GM19238 (cell line): Measurements from ENCODE around the gene SMPD1.
A peak's percentile ranks its signal among the peaks of the same experiment; 100 is the strongest.

Source experiments
- DNase-seq: peaks from one replicate; pipeline ENCODE4 v3.0.0; 2011; ENCODE audit warnings: low spot score; ENCODE audit not compliant: insufficient read length

Gene SMPD1

DNA sequence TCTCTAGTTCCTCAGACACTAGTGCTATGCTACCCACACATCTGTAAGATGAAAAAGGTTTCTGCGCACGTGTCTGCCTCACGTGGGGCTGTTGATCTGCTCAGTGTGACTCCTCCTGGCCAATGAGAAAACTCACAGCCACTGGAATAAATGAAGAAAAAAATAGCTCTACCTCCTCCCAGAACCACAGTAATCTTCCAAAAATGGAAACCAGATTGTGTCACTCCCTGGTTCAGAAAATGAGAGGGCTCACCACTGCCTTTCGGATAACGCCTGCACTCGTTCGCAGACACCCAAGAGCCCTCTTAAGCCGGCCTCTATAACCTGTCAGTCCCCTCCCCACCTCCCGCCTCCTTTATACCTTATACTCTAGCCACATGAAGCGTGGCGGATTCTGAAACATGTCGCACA is 23.5 kb downstream of the SMPD1 start:
- no peak for DNase-seq

DNA sequence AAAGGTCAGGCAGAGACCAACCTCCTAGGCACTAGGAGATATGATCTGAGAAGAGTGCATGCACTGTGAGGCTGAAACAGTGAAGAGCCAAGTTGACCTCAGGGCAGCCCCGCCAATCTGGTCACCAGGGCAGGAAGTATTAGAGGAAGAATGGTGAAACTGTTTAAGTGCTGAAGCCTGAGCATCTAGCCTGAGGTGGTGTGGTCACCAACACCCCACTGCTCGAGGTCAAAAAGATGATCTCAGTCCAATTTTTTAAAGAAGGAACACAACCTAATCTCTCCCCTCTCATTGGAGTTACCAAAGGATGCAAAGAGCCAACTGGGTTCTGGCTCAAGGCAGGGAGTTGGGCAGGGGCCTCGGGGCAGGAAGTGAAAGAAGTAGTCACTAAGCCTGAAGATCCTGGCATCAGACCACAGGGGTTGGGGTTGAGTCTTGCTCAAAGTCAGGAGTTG is 24.6 kb downstream of the SMPD1 start:
- no peak for DNase-seq

DNA sequence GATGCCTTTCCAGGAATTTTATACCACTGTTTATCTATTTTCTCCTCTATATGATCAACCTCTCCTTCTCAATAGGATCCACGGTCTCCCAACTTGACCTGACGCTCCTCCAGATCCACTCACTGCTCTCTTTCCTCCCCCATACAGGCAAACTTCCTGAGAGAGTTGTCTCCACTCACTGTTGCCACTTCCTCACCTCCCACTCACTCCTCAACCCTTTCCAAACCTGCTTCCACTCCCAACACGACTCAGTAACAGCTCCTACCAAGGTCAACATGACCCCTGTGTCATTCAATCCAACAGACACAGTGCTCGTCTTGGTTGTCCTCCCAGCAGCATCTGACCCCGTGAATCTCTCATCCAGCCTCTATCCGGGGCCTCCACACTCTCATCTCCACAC is 25.5 kb downstream of the SMPD1 start:
- DNase-seq: no peak

DNA sequence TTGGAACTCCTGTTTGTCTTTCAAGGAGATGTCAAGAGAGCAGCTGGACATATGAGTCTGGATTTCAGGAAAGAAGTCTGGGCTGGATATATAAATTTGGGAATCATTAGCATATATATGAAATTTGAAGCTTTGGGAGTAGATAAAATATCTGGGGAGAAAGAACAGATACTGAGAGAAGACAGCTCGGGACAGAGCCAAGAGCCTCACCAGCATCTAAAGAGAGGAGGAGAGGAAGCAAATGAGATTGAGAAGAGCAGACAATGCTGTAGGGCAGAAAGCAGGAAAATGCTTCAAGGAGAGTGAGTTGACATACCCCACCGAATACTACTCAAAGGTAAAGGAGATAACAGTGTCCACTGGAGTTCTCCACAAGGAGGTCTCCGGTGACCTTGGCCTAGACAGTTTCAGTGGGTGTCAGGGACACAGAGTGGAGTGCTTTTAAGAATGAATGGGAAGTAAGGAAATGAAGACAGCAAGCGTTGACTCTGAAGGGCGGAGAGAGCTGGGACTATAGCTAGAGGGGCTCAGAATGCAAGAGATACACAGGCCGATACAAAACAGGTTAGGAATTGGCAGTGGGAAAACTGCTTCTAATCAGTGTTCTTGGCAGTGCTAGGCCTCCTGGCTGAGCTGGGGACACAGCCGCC is 27.8 kb downstream of the SMPD1 start:
- no peak for DNase-seq

DNA sequence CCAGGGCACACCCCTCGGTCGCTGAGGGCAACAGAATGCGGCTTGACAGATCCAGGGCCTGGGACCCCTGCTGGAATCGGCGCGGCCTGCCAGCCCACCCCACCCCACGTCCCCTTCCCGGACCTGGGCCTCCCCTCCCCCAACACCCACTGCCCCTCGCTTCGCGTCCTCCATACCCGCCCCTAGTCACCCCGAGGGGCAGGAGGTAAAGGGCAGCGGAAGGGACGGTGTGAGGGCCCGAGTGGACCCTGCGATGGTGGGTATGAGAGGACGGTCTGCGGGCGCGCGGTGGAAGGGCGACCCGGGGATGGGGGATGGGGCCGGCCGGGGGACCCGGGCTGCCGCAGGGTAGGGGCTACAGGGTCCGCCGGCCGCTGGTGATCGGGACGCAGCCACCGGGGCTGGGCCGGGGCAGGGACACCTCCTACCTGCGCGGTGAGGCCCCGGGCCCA is 28.3 kb downstream of the SMPD1 start:
- no peak for DNase-seq

DNA sequence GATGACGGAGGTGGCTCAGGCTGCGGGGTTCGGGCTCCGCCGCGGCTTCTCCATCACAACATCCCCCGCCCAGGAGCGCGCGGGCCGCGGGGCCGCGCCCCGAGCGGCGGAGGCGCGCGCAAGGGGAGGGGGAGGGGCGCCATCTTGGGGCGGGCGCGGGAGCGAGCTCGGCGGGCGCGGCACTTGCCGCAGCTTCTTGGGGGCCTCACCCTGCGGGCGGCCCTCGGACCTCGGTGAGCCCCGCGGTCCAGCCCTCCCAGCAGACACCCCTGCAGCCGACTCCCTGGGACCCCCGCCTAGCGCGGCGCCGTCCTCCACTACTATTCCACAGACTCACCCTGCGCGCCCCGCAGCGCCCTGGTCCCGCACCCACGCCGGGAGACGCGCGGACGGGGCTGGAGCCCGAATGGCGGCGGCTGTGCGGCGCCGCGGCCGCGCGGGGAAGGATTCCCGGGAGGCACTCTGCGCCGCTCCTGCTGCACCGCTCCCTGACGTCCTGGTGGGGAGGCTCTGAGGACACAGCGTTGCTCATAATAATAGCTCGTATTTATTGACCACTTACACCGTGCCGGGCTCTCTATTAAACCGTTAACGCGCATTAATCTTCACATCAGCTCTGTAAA is 28.8 kb downstream of the SMPD1 start, which contains the start of gene APBB1:
Gene APBB1, minus strand, starts transcription at position 86 of the 623 bp plus-strand sequence. CDS start 7,747 bp downstream, outside the sequence.
- peak; percentile 41 for DNase-seq

DNA sequence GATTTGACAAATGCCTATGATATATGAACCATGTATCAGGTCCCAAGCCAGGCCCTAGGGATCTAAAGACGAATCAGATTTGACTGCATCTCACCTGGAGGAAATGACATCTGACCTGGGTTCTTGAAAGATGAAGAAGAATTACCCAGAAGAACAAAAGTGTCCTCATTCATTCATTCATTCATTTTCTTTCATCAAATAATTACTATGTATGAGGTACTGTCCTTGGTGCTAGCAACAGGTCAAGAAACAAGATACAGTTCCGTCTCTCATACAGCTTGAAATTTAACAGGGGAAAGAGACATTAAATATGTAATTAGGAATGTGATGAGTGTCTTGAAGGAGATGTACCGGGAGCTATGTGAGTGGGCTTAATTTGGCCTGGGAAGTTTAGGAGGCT is 30.4 kb downstream of the SMPD1 start:
- DNase-seq: no peak

DNA sequence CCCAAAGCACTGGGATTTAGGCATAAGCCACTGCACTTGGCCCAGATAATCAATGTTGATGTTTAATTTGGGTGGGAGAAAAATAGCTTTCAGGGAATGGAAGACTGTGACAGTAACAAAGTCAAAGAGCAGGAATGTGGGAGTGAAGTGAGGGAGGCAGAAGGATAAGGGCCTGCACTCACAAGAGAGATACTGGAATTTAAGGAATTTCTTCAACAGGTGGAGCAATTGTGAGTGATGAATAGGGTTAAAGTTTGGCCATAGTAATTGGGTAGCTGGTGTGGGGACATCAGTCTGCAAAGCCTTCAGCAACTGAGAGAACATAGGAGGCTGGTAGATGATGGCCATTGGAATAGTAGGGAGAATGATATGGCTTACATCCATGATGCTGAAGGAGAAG is 37.2 kb downstream of the SMPD1 start:
- no peak for DNase-seq

DNA sequence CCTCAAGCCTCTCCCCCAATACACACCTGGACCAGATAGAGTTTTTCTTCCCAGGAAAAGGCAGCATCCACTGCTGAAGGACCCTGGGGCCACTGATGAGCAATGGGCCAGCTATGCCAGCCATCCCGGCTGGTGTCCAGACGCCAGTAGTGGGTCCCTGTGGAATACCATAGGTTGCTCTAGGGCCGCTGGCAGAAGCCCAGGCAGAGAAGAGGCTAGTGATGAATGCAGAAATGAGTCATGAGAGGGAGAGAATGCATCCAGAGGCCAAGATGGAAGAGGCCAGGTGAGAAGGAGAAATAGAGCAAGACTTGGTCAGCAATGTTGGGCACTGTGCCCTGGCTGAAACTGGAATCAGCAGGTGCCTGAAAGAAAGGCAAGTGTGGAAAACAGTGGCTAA is 41.6 kb downstream of the SMPD1 start:
- DNase-seq: no peak

DNA sequence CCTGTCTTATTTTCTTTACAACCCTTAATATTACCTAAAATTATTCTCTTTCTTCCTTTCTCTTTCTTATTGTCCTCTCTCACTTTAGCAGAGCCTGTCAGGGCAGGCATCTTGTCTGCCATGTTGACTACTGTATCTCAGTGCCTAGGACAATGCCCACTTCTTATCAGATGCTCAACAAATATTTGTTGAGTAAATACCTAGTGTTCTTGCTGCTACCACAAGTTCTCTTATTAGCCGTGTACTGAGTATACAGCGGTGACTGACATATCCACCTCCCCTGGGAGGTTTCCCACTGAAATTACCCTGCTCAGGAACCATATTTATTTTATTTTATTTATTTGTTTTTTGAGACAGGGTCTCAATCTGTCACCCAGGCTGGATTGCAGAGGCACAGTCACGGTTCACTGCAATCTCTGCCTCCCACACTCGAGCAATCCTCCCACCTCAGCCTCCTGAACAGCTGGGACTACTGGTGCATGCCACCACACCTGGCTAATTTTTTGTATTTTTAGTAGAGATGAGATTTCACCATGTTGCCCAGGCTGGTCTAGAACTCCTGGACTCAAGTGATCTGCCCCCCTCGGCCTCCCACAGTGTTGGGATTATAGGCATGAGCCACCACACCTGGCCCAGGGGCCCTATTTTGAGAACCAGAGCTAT is 43.9 kb downstream of the SMPD1 start:
- DNase-seq: no peak

DNA sequence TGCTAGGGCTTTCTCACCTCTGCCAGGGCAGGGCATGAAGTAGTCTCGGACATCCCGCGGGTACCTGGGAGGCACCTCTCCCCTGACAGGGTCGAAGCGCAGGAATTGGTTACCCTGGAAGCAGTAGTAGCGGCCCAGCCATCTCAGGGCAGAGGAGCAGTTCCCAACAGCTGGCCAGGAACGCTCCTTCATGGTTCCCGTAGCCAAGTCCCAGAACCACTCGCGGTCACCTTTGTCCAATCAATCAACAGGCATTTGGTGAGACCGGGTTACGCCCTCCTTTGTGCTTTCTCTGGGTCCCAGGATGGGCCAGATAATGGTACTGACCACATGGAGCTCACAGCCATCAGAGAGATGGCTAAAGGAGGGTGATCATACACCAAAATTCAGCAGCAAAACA is 47.1 kb downstream of the SMPD1 start:
- DNase-seq: no peak

DNA sequence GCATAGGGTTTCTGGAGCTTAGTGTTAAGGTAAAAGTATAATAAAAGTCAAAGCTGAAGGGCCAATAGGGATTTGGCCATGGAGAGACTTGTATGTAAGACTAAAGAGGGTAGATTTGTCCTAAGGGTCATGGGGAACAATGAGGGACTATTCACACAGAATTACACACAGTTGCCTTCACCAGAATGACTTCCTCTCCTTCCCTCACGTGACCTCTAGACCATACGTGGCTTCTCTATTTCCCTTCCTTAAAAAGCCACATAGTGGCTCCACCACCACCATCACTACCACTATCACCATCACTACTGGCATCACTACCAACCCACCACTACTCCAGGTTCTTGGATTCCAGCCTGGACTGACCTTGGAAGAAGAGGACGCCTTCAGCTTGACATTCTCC is 47.7 kb downstream of the SMPD1 start:
- DNase-seq: no peak

DNA sequence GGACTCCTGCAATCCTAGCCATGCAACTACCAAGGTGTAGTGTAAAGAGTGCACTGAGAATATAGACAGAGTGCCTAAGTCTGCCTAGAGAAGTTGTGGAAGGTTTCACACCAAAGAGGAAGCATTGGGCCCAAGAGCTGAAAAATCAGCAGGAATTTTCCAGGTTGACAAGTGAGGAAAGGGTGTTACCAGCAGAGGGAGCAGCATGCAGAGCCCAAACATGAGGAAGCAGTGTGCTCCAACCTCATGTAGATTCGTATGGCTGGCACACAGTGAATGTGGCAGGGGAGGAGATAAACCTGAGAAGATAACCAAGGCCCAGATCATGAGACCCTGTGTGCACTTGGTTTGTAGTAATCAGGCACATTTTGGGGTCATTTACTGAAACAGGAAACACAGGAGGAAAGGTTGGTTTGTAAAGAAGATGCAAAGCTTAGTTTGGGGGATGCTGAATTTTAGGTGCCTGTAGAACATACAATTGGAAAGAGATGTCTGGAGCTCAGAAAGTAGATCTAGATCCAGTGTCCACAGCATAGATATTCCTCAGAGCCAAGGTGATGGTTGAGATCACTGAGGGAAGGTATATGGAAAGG is 48.8 kb downstream of the SMPD1 start:
- DNase-seq: no peak

DNA sequence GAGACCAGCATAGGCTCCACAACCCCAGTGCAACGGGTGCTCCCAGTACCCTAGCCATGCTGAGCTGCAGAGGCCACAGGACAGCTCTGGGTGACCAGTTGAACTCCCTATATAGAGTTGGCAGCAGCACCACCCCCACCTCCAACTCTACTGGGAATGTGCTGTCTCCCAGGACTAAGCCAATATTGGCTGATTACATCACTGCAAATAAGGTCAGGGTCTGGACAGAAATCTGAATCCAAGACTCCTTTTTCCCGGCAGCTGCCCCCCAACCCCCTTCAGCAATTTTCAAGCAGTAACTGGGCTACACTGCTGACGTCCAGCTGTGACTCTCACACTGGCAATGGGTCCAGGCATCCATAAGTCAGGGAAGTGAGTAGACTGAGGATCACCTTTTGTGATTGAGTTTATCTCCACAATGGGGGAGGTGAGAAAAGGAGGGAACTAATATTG is 50.7 kb downstream of the SMPD1 start, which contains the start of gene HPX:
Gene HPX, minus strand, starts transcription at position 82 of the 453 bp plus-strand sequence. Its CDS starts 24 bp downstream, at position 58.
- DNase-seq: no peak

DNA sequence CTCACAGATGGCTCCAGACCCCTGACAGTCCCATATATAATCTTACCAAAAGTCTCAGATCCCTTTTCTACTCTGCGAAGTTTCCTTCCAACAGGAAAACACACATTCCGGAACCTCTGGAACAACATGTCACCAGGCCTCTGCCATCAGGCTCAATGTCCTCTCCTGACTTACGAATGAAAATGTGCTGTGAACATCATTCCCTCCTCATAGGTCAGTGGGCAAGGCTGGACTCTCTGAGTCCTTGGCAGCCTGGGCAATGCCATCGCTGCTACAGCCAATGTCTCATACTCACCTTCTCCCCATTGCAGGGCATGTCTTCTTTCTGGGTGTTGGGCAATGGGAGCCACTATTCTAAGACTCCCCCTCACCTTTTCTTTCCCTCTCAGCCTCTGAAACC is 52.2 kb downstream of the SMPD1 start:
- no peak for DNase-seq

DNA sequence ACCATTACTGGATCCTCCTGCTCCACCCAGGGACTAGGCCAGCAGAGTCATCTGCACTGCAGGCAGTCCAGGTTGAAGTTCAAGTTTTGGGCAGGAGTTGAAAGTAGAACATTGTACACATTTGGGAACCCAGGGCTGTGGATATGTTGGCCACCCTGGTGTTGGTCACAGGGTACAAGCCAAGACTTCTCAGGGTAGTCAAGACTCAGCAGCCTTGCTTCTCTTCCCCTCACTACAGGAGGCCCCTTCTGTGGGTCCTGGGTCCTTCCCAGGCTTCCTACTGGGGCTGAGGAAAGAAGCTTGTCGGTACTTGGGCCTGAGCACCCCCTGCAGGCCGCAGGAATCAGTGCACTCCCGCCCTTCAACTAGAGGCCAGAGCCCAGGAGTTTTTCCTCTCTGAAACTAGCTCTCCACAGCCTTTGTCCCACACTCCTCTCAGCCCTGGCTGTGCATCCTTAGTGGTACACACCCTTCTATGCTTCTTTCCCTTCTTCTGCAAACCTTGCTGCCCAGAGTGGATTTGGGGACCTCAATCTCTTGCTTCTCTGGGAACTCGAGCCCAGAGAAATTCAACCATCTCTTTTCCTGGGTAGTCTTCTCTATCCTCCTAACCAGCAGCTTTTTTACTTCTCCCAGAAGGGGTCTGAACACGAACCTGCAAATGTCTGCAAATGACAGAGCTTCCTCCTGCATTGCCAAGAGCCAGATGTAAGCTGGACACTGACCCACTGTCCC is 53.2 kb downstream of the SMPD1 start:
- DNase-seq: peak; percentile 55
